ENCODE measurements around the gene VWA3A. TPM values are rescaled to one million over a fixed set of nuclear protein-coding genes. Genes with fewer than 3 reads are reported as not detected.
A peak's percentile ranks its signal among the peaks of the same experiment; 100 is the strongest.

Gene VWA3A
- total and polyA plus RNA-seq, 2 experiments from 2014 or later = not detected

GRCh38 chr16:22183335-22183734 lies 91.0 kb downstream of the VWA3A start:
- H3K9me2 ChIP-seq (ENCODE audit: insufficient read depth) = no peaks in the 10 kb centered on the region
- TF ChIP-seq EZH2 (IDR thresholded peaks at IDR 0.05; ENCODE audit: insufficient read depth, poor library complexity, severe bottlenecking) (no peak), EZH2phosphoT487 (IDR thresholded peaks at IDR 0.05; ENCODE audit: insufficient read depth, low read depth) (no peak)
- in situ Hi-C loops (cut with MboI) = loop anchor here (5.0 kb wide), 1 partner anchor 181 kb away; the partner anchor contains the start of gene PDZD9
- H3K79me2 ChIP-seq (ENCODE audit: insufficient read depth) = no peaks in the 10 kb centered on the region
- H3K4me2 ChIP-seq (ENCODE audit: unreplicated experiment) = no peak overlapping the region
- H3K27ac ChIP-seq = no peak overlapping the region
- H3K4me3 ChIP-seq = no peak overlapping the region
- 71 to 78% methylated on average over 5 of the region's 5 CpGs for WGBS, 2 experiments (ENCODE audit: low coverage in 1 of 2, low lambda C conversion rate in 2 of 2, missing lambda C conversion rate in 2 of 2)
- no peaks in the 10 kb centered on the region for H3F3A ChIP-seq (ENCODE audit: insufficient read depth)
- H3K4me1 ChIP-seq (ENCODE audit: insufficient read depth) = no peaks in the 10 kb centered on the region
- H3K9me3 ChIP-seq (ENCODE audit: low read depth) = no peaks in the 10 kb centered on the region
- H2AFZ ChIP-seq = no peak overlapping the region
- DNase-seq = no peak
- H3K27me3 ChIP-seq (replicated peaks; ENCODE audit: insufficient read depth) = no peaks in the 10 kb centered on the region; the same call in 1 of the 2 replicates
- no peak overlapping the region for H3K9ac ChIP-seq
- H3K36me3 ChIP-seq (ENCODE audit: low read depth) = no peaks in the 10 kb centered on the region
- no peaks in the 10 kb centered on the region for H4K20me1 ChIP-seq (ENCODE audit: insufficient read depth)

- 0 out of 2 replicates have a peak, but pooled peaks cover under 1% of the 10 kb centered on the region for H3K4me1 ChIP-seq (ENCODE audit: insufficient read depth)
- no peak overlapping the region for H3K4me3 ChIP-seq
- H2AFZ ChIP-seq = no peak overlapping the region
- no peaks in the 10 kb centered on the region for H4K20me1 ChIP-seq (ENCODE audit: insufficient read depth)
- H3K9me3 ChIP-seq (ENCODE audit: low read depth) = no peaks in the 10 kb centered on the region
- no peak overlapping the region for H3K27ac ChIP-seq
- no peaks in the 10 kb centered on the region; the same call in 1 of the 2 replicates for H3K27me3 ChIP-seq (replicated peaks; ENCODE audit: insufficient read depth)
- 68 to 69% methylated on average over 11 of the region's 11 CpGs for WGBS, 2 experiments (ENCODE audit: low coverage in 1 of 2, low lambda C conversion rate in 2 of 2, missing lambda C conversion rate in 2 of 2)
- TF ChIP-seq EZH2 (IDR thresholded peaks at IDR 0.05; ENCODE audit: insufficient read depth, poor library complexity, severe bottlenecking) (no peak), EZH2phosphoT487 (IDR thresholded peaks at IDR 0.05; ENCODE audit: insufficient read depth, low read depth) (no peak)
- no peak for DNase-seq
- H3K9ac ChIP-seq = no peak overlapping the region
- H3K9me2 ChIP-seq (ENCODE audit: insufficient read depth) = no peaks in the 10 kb centered on the region
- H3K36me3 ChIP-seq (ENCODE audit: low read depth) = no peaks in the 10 kb centered on the region
- H3K79me2 ChIP-seq (ENCODE audit: insufficient read depth) = no peaks in the 10 kb centered on the region
- H3K4me2 ChIP-seq (ENCODE audit: unreplicated experiment) = no peak overlapping the region
- H3F3A ChIP-seq (ENCODE audit: insufficient read depth) = peaks cover 4% of the 10 kb centered on the region
- in situ Hi-C loops (cut with MboI) = loop anchor here (5.0 kb wide), 1 partner anchor 182 kb away; the partner anchor contains the start of gene PDZD9
These were observed 91.7 kb downstream of the VWA3A start for GRCh38 chr16:22183901-22184614.

GRCh38 chr16:22184615-22184968 lies 92.3 kb downstream of the VWA3A start:
- no peak overlapping the region for H3K4me2 ChIP-seq (ENCODE audit: unreplicated experiment)
- H4K20me1 ChIP-seq (ENCODE audit: insufficient read depth) = no peaks in the 10 kb centered on the region
- H3K4me1 ChIP-seq (ENCODE audit: insufficient read depth) = peaks cover 6% of the 10 kb centered on the region; the same call in 1 of the 2 replicates
- H3K79me2 ChIP-seq (ENCODE audit: insufficient read depth) = no peaks in the 10 kb centered on the region
- H3K9ac ChIP-seq = no peak overlapping the region
- WGBS, 2 experiments (ENCODE audit: low coverage in 1 of 2, low lambda C conversion rate in 2 of 2, missing lambda C conversion rate in 2 of 2) = 82 to 83% methylated on average over 6 of the region's 6 CpGs
- H3F3A ChIP-seq (ENCODE audit: insufficient read depth) = peaks cover 9% of the 10 kb centered on the region
- no peak for DNase-seq
- H3K27me3 ChIP-seq (replicated peaks; ENCODE audit: insufficient read depth) = no peaks in the 10 kb centered on the region
- no peaks in the 10 kb centered on the region for H3K36me3 ChIP-seq (ENCODE audit: low read depth)
- no peaks in the 10 kb centered on the region for H3K9me2 ChIP-seq (ENCODE audit: insufficient read depth)
- H2AFZ ChIP-seq = no peak overlapping the region
- H3K4me3 ChIP-seq = no peak overlapping the region
- no peaks in the 10 kb centered on the region for H3K9me3 ChIP-seq (ENCODE audit: low read depth)
- H3K27ac ChIP-seq = no peak overlapping the region
- in situ Hi-C loops (cut with MboI) = loop anchor here (5.0 kb wide), 1 partner anchor 182 kb away; the partner anchor contains the start of gene PDZD9
- TF ChIP-seq EZH2 (IDR thresholded peaks at IDR 0.05; ENCODE audit: insufficient read depth, poor library complexity, severe bottlenecking) (no peak), EZH2phosphoT487 (IDR thresholded peaks at IDR 0.05; ENCODE audit: insufficient read depth, low read depth) (no peak)

GRCh38 chr16:22186517-22186916 lies 94.2 kb downstream of the VWA3A start:
- Histone ChIP-seq H3F3A (ENCODE audit: insufficient read depth) (peaks cover 16% of the 10 kb centered on the region), H3K9ac (no peak overlapping the region), H4K20me1 (ENCODE audit: insufficient read depth) (no peaks in the 10 kb centered on the region), H3K9me3 (ENCODE audit: low read depth) (no peaks in the 10 kb centered on the region), H3K27ac (no peak overlapping the region), H3K9me2 (ENCODE audit: insufficient read depth) (no peaks in the 10 kb centered on the region), H3K79me2 (ENCODE audit: insufficient read depth) (no peaks in the 10 kb centered on the region), H3K27me3 (replicated peaks; ENCODE audit: insufficient read depth) (no peaks in the 10 kb centered on the region), H3K36me3 (ENCODE audit: low read depth) (no peaks in the 10 kb centered on the region), H2AFZ (no peak overlapping the region), H3K4me2 (ENCODE audit: unreplicated experiment) (no peak overlapping the region), H3K4me1 (ENCODE audit: insufficient read depth) (peaks cover 11% of the 10 kb centered on the region; the same call in 1 of the 2 replicates), H3K4me3 (no peak overlapping the region)
- in situ Hi-C loops (cut with MboI) = no loop called here
- peak; percentile 11 for DNase-seq
- TF ChIP-seq EZH2phosphoT487 (IDR thresholded peaks at IDR 0.05; ENCODE audit: insufficient read depth, low read depth) (no peak), EZH2 (IDR thresholded peaks at IDR 0.05; ENCODE audit: insufficient read depth, poor library complexity, severe bottlenecking) (no peak)
- WGBS, 2 experiments (ENCODE audit: low coverage in 1 of 2, low lambda C conversion rate in 2 of 2, missing lambda C conversion rate in 2 of 2) = 77 to 85% methylated on average over 3 of the region's 3 CpGs
